Urinary bladder (tissue), 4 donors: ENCODE measurements around the gene IFNGR1. TPM values are rescaled to one million over a fixed set of nuclear protein-coding genes. Genes with fewer than 3 reads are reported as not detected.

Source experiments
- DNase-seq: peaks from one replicate; pipeline ENCODE4 v3.0.0-alpha.2; 2015; ENCODE audit errors: extremely low spot score
- H3K27ac ChIP-seq: one replicate; pipeline ENCODE4 v1.5.1; 2013; ENCODE audit warnings: low read depth, mild to moderate bottlenecking, moderate library complexity
- H3K36me3 ChIP-seq: one replicate; pipeline ENCODE4 v1.6.1; 2013; ENCODE audit warnings: mild to moderate bottlenecking, moderate library complexity; ENCODE audit not compliant: insufficient read depth
- H3K4me1 ChIP-seq: one replicate; pipeline ENCODE4 v1.6.1; 2013; ENCODE audit warnings: mild to moderate bottlenecking, moderate library complexity; ENCODE audit not compliant: insufficient read depth
- H3K4me3 ChIP-seq: one replicate; pipeline ENCODE4 v1.5.1; 2013; ENCODE audit warnings: low read depth, low read length
- WGBS: extraction: QIAGEN DNeasy Blood & Tissue Kit; methylation state at CpG from one replicate; pipeline ENCODE4 v1.1.7; 2013; 5-methylcytosine and 5-hydroxymethylcytosine counted together
- polyA plus RNA-seq: library from polyadenylated mRNA; stranded (reverse); fragments of 200-250 nt; gene quantifications from one replicate; pipeline ENCODE4 v1.2.3, GENCODE V29; 2013
- total RNA-seq: library from RNA; depleted of rRNA; stranded (reverse); fragments of >200 nt; gene quantifications from one replicate; pipeline ENCODE4 v1.2.3, GENCODE V29; 2014
- donor health status: healthy with polysubstance abuse.
- donor health status: healthy.

Gene IFNGR1
- total and polyA plus RNA-seq, 2 donors, result 78.8 to 105 TPM

- H3K4me1 ChIP-seq, result no peaks in the 10 kb centered on the region
- 42% methylated on average over 1 of the region's 1 CpG for WGBS
- H3K36me3 ChIP-seq, result no peaks in the 10 kb centered on the region
- H3K4me3 ChIP-seq, result no peak overlapping the region
- no peak overlapping the region for H3K27ac ChIP-seq
- DNase-seq, result no peak
These were observed 27.5 kb downstream of the IFNGR1 start for GRCh38 chr6:137191670-137192069.

- DNase-seq, result no peak
- no peak overlapping the region for H3K4me3 ChIP-seq
- 55% methylated on average over 3 of the region's 3 CpGs for WGBS
- H3K4me1 ChIP-seq, result no peaks in the 10 kb centered on the region
- H3K27ac ChIP-seq, result no peak overlapping the region
- H3K36me3 ChIP-seq, result no peaks in the 10 kb centered on the region
These were observed 27.9 kb downstream of the IFNGR1 start for GRCh38 chr6:137191236-137191635.

- H3K27ac ChIP-seq, result no peak overlapping the region
- 89% methylated on average over 5 of the region's 5 CpGs for WGBS
- DNase-seq, result no peak
- H3K4me3 ChIP-seq, result no peak overlapping the region
- no peaks in the 10 kb centered on the region for H3K4me1 ChIP-seq
- no peaks in the 10 kb centered on the region for H3K36me3 ChIP-seq
These were observed 28.5 kb downstream of the IFNGR1 start for GRCh38 chr6:137190583-137191094.

GRCh38 chr6:137188855-137189254, 30.3 kb downstream of the IFNGR1 start:
- Histone ChIP-seq H3K4me1 (no peaks in the 10 kb centered on the region), H3K36me3 (no peaks in the 10 kb centered on the region), H3K4me3 (no peak overlapping the region), H3K27ac (no peak overlapping the region)
- 92% methylated on average over 5 of the region's 5 CpGs for WGBS
- DNase-seq, result no peak

GRCh38 chr6:137185290-137185689, 33.9 kb downstream of the IFNGR1 start:
- Histone ChIP-seq H3K4me3 (no peak overlapping the region), H3K4me1 (no peaks in the 10 kb centered on the region), H3K36me3 (no peaks in the 10 kb centered on the region), H3K27ac (no peak overlapping the region)
- WGBS, result 90% methylated on average over 3 of the region's 3 CpGs
- no peak for DNase-seq

GRCh38 chr6:137182654-137183073, 36.5 kb downstream of the IFNGR1 start:
- H3K27ac ChIP-seq, result no peak overlapping the region
- H3K4me3 ChIP-seq, result no peak overlapping the region
- no peak for DNase-seq
- H3K4me1 ChIP-seq, result no peaks in the 10 kb centered on the region
- no peaks in the 10 kb centered on the region for H3K36me3 ChIP-seq

- DNase-seq, result no peak
- WGBS, result 68% methylated on average over 3 of the region's 3 CpGs
- Histone ChIP-seq H3K4me3 (no peak overlapping the region), H3K27ac (no peak overlapping the region), H3K36me3 (no peaks in the 10 kb centered on the region), H3K4me1 (no peaks in the 10 kb centered on the region)
These were observed 37.1 kb downstream of the IFNGR1 start for GRCh38 chr6:137181891-137182653.

- DNase-seq, result no peak
- Histone ChIP-seq H3K27ac (no peak overlapping the region), H3K36me3 (no peaks in the 10 kb centered on the region), H3K4me3 (no peak overlapping the region), H3K4me1 (no peaks in the 10 kb centered on the region)
- WGBS, result 78% methylated on average over 1 of the region's 1 CpG
These were observed 41.6 kb downstream of the IFNGR1 start for GRCh38 chr6:137177611-137178010.

- WGBS, result 93% methylated on average over 5 of the region's 5 CpGs
- DNase-seq, result no peak
These were observed 42.5 kb downstream of the IFNGR1 start for GRCh38 chr6:137176729-137177128.

GRCh38 chr6:137175868-137176245, 43.3 kb downstream of the IFNGR1 start:
- no peaks in the 10 kb centered on the region for H3K4me1 ChIP-seq
- DNase-seq, result no peak
- 88% methylated on average over 1 of the region's 1 CpG for WGBS
- H3K4me3 ChIP-seq, result no peak overlapping the region
- H3K36me3 ChIP-seq, result no peaks in the 10 kb centered on the region
- no peak overlapping the region for H3K27ac ChIP-seq

More at GRCh38 chr6:137176729-137177128, 42.5 kb downstream of the IFNGR1 start:
- H3K4me1 ChIP-seq, result no peaks in the 10 kb centered on the region
- H3K27ac ChIP-seq, result no peak overlapping the region
- no peaks in the 10 kb centered on the region for H3K36me3 ChIP-seq
- H3K4me3 ChIP-seq, result no peak overlapping the region

- no peak overlapping the region for H3K4me3 ChIP-seq
- H3K27ac ChIP-seq, result no peak overlapping the region
- no peak for DNase-seq
- no peaks in the 10 kb centered on the region for H3K4me1 ChIP-seq
- 41% methylated on average over 4 of the region's 4 CpGs for WGBS
- H3K36me3 ChIP-seq, result no peaks in the 10 kb centered on the region
These were observed 43.9 kb downstream of the IFNGR1 start for GRCh38 chr6:137175157-137175867.

- Histone ChIP-seq H3K4me1 (no peaks in the 10 kb centered on the region), H3K36me3 (no peaks in the 10 kb centered on the region), H3K4me3 (no peak within 1 kb of the TSS), H3K27ac (no peak within 1 kb of the TSS)
- 90% methylated on average over 4 of the region's 4 CpGs for WGBS
- no peak for DNase-seq
These were observed 45.7 kb downstream of the IFNGR1 start, which contains the start of gene IL22RA2 for GRCh38 chr6:137173501-137173900. TSS of gene IL22RA2 (minus strand) at chr6:137173644. CDS start at chr6:137161749, 11,895 bp downstream.

- H3K4me3 ChIP-seq, result no peak overlapping the region
- H3K36me3 ChIP-seq, result no peaks in the 10 kb centered on the region
- WGBS, result 97% methylated on average over 11 of the region's 11 CpGs
- H3K4me1 ChIP-seq, result no peaks in the 10 kb centered on the region
- DNase-seq, result no peak
- H3K27ac ChIP-seq, result no peak overlapping the region
These were observed 46.3 kb downstream of the IFNGR1 start for GRCh38 chr6:137172734-137173431.
